ENCODE data around the gene NGEF.
"Not testable (repeated sequence)": the region's sequence is repeated elsewhere in the genome, so short reads cannot be mapped to it uniquely, and the experiment has no call there.

Gene NGEF

GRCh38 chr2:232925153-232925820 lies 87.8 kb downstream of the NGEF start:
- no peak for DNase-seq

GRCh38 chr2:232924433-232924832 lies 88.6 kb downstream of the NGEF start:
- DNase-seq: no peak

- no peak for DNase-seq
These were observed 92.3 kb downstream of the NGEF start for GRCh38 chr2:232920760-232921159.

GRCh38 chr2:232920055-232920454 lies 93.0 kb downstream of the NGEF start:
- no peak for DNase-seq

DNA sequence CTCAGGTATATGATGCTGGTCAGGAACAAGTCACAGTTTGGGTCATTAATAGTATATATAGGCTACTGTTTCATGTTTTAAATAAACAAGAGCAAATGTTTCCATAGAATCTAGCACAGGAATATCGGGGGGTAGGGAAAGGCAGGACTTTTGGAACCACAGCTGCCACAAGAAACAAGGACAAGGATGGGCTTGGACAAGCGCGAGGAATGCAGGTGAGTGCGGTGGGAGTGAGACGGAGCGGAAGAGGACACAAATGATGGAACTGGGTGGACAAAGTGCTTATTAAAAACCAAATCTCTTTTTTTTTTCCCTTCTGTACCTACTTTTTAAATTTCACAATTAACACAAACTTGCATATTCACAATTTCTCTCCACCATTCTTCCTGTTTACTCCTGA lies 93.9 kb downstream of the NGEF start:
- DNase-seq: no peak

DNA sequence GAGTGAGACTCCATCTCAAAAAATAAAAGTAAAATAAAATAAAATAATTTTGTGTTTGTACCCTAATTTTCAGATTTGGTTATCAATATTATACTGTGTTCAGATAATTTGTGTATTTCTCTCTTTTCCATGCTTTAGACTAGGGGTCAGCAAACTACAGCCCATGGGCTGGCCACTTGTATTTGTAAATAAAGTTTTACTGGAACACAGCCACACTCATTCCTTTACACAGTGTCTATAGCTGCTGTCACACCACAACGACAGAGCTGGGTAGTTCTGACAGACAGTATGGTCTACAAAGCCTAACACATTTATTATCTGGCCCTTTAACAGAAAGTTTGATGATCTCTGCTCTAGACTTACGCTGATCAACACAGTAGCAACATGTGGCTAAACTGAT lies 99.2 kb downstream of the NGEF start:
- DNase-seq: no peak

- DNase-seq: no peak
These were observed 101.3 kb downstream of the NGEF start for GRCh38 chr2:232911712-232912277.

GRCh38 chr2:232910376-232910775 lies 102.7 kb downstream of the NGEF start:
- DNase-seq: no peak

DNA sequence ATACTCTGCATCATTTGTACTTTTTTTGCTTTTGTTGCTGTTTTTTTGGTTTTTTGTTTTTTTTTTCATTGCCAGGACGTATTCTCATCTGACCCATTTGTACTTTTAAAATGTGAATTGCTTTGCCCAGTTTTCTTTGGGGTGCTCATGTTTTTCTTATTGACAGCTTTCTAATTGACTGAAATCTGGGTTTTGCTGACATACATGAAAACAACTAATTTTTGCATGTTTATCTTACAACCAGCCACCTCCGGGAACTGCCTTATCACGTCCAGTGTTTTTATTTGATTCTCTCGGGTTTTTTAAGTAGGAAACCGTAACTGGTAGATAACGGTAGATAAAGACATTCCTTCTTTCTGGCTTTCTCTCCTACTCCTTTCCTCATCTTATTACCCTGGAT lies 104.4 kb downstream of the NGEF start:
- DNase-seq: no peak

DNA sequence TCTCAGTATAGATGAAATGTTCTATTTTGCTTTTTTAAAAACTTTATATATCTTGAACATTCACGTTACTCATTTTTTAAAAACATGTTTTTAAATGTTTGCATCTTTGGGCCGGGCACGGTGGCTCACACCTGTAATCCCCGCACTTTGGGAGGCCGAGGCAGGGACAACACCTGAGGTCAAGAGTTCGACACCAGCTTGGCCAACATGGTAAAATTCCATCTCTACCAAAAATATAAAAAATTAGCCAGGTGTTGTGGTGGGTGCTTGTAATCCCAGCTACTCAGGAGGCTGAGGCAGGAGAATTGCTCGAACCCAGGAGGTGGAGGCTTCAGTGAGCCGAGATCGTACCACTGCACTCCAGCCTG lies 105.4 kb downstream of the NGEF start:
- not testable (repeated sequence) for DNase-seq

GRCh38 chr2:232906867-232907717 lies 106.0 kb downstream of the NGEF start:
- not testable (repeated sequence) for DNase-seq

- no peak for DNase-seq
These were observed 109.1 kb downstream of the NGEF start for GRCh38 chr2:232903989-232904388.

GRCh38 chr2:232901736-232902578 lies 111.1 kb downstream of the NGEF start:
- peak; percentile 41 for DNase-seq

DNA sequence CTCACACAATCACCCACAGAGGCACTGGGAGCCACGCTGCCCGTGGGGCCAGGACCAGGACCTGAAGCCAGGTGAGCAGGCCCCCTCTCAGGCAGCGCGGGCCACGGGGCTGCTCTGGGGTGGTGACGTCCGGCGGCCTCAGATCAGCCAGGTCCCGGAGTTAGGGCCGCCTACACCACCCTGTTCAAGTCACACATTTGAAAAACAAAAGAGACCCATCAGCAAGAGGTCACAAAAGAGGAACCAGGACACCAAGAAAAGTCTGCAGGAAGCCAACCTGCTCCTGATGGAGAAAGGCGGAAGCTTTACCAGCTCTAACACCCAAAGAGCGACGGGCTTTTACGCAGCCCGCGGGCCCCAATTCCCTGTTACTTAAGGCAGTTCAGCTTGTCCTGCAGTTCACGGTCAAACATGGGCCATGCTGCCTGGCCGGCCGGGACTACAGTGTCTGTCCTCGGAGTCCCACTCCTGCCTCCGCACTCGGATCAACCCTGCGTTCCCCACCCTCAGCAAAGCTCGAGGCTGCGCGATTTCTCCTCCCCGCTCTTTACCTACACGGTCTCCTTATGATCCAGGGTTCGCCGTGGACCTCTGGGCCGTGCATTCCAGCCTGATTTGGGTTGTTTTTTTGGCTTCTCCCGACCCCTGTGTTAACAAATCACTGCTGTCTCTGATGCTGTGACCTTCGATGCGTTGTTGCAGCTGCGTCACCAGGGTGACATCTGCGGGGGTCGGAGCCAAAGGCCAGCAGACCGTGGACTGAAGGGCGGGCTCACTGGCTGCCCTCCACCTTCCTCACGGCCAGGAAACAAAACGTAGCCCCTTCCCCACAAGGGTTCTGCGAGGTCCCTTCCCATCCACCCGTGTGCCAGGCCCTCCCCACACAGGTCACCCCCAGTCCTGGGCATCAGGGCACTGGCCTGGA lies 112.0 kb downstream of the NGEF start:
- no peak for DNase-seq

DNA sequence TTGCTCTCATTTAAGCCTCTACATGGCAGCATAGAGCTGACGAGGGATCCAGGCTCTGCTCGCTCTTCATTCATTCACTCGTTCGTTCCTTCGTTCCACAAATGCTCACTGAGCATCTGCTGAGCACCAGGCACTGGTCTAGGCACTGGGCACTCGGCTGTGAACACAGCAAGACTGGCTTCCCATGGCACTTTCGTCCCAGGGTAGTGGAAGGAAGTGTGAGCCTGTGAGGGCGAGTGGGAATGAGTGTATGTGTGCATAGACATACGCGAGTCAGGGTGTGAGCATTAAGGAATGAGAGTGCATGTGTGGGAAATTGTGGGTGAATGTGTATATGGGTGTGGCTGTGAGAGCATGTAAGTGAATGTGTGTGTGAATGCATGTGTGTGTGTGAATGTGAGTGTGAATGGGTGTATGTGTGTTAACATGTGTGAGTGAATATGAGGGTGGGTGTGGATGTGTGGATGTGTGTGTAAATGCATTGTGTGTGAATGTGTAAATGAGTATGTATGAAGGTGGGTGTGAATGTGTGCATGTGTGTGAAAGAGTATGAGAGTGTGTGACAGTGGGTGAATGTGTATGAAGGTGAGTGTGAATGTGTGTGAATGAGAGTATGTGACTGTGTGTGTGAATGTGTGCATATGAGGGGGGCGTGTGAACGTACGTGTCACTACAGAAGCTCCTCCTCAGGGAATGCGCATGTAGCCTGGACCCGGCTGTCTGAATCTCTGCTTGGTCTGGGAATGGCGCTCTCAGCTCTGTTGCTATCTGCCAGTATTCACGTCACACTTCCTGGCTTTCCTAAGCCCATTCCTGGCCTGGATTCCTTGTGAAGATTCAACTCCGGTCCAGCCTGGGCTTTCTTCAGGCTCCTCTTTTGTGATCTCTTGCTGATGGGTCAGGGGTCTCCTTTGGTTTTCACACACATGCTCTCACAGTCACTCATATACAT lies 114.2 kb downstream of the NGEF start:
- DNase-seq: no peak

GRCh38 chr2:232897598-232898408 lies 115.3 kb downstream of the NGEF start:
- no peak for DNase-seq

GRCh38 chr2:232896720-232897597 lies 116.1 kb downstream of the NGEF start:
- no peak for DNase-seq

DNA sequence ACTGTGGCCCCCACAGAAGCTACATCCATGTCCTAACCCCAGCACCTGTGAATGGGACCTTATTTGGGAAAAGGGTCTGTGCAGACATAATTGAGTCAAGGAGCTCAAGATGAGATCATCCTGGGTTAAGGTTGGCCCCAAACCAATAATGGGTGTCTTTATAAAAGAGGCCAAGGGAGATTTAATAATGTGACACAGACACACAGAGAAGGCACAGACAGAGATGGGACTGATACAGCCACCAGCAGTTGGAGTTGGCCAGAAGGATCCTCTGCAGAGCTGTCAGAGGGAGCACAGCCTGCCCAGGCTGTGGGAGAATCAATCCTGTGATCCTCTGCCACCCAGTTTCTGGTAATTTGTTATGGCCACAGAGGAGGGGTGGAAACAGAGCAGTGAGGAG lies 116.9 kb downstream of the NGEF start:
- no peak for DNase-seq

DNA sequence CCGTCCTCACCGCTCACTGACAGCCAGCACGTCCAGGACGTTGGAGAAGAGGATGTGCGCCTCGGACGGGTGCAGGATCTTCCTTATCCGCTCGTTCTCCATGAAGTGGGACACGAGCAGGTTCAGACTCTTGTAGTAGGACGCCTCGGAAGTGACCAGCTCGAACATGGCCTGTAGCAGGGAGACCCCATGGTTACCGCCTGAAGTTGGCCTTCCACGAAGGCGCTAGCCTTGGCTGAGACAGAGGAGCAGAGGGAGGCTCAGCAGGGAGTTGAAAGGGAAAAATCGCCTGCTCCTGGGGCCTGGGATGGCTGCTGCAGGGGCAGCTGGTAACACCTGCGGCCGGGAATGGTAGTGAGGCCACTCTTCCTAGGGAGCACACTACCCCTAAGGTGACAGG lies 118.3 kb downstream of the NGEF start:
- no peak for DNase-seq

Measured in CD4-positive, alpha-beta T cell treated with Interleukin-15 for 1 hour (primary cell).